ENCODE data around the gene HIPK1. TPM values are rescaled to one million over a fixed set of nuclear protein-coding genes. Genes with fewer than 3 reads are reported as not detected.

The HIPK1 gene
- total RNA-seq (10 to 100 TPM; 47.2 to 57.1 (median 49.9) TPM), polyA plus RNA-seq (10 to 100 TPM; 13.8 to 16.9 (median 16.6) TPM)

- Histone ChIP-seq H3K4me3 (peak within 1 kb of the TSS; percentile 70 to 92 (median 85)), H3K9me3 (no peaks in the 10 kb centered on the region), H3K27ac (peak within 1 kb of the TSS; percentile 94 to 99 (median 97)), H3K27me3 (no peaks in the 10 kb centered on the region), H3K4me1 (peaks cover 0 to 51% (median 39%) of the 10 kb centered on the region in 4 donors), H3K36me3 (no peaks in the 10 kb centered on the region)
- 0% methylated on average over 61 of the region's 61 CpGs for WGBS, 2 donors
- TF ChIP-seq POLR2AphosphoS5 (IDR thresholded peaks at IDR 0.05), result peak; percentile 72 to 89 (median 86)
- TF ChIP-seq EP300 (IDR thresholded peaks at IDR 0.05), result no peak
- peak; percentile 45 to 63 for TF ChIP-seq POLR2A (IDR thresholded peaks at IDR 0.05)
- peak in 1 of 4 experiments; percentile 17 for TF ChIP-seq CTCF (IDR thresholded peaks at IDR 0.05)
- intact Hi-C loops (cut with DNase I), result loop anchor here (1.0 to 2.0 kb wide), 4 partner anchors 24 to 538 kb away; partner anchors contain the start of genes DCLRE1B, MAGI3, OLFML3 and RSBN1
- DNase-seq, result peak; percentile 95
These were observed at the start of gene HIPK1 for GRCh38 chr1:113928941-113929749. Gene HIPK1 (plus strand): TSS chr1:113929324.

- DNase-seq, result no peak
- WGBS, 2 donors, result 84 to 85% methylated on average over 4 of the region's 4 CpGs
- intact Hi-C loops (cut with DNase I), result no loop called here
- H3K36me3 ChIP-seq, result no peaks in the 10 kb centered on the region
- H3K4me1 ChIP-seq, result no peaks in the 10 kb centered on the region
- no peaks in the 10 kb centered on the region for H3K27me3 ChIP-seq
- H3K9me3 ChIP-seq, result no peaks in the 10 kb centered on the region
- no peak overlapping the region for H3K4me3 ChIP-seq
- TF ChIP-seq POLR2AphosphoS5 (IDR thresholded peaks at IDR 0.05) (no peak), POLR2A (IDR thresholded peaks at IDR 0.05) (no peak), CTCF (IDR thresholded peaks at IDR 0.05) (no peak), EP300 (IDR thresholded peaks at IDR 0.05) (no peak)
- H3K27ac ChIP-seq, result no peak overlapping the region
These were observed 49.4 kb upstream of the HIPK1 start for GRCh38 chr1:113879739-113880038.

- 83 to 85% methylated on average over 2 of the region's 2 CpGs for WGBS, 2 donors
- H3K4me3 ChIP-seq, result no peak overlapping the region
- intact Hi-C loops (cut with DNase I), result no loop called here
- TF ChIP-seq POLR2AphosphoS5 (IDR thresholded peaks at IDR 0.05), result no peak
- TF ChIP-seq CTCF (IDR thresholded peaks at IDR 0.05), result no peak
- no peak for TF ChIP-seq EP300 (IDR thresholded peaks at IDR 0.05)
- no peak for TF ChIP-seq POLR2A (IDR thresholded peaks at IDR 0.05)
- H3K27me3 ChIP-seq, result no peaks in the 10 kb centered on the region
- H3K4me1 ChIP-seq, result no peaks in the 10 kb centered on the region
- H3K27ac ChIP-seq, result no peak overlapping the region
- no peaks in the 10 kb centered on the region for H3K9me3 ChIP-seq
- DNase-seq, result no peak
- H3K36me3 ChIP-seq, result no peaks in the 10 kb centered on the region
These were observed 47.5 kb upstream of the HIPK1 start for GRCh38 chr1:113881661-113882060.

- Histone ChIP-seq H3K36me3 (no peaks in the 10 kb centered on the region), H3K9me3 (no peaks in the 10 kb centered on the region), H3K4me1 (no peaks in the 10 kb centered on the region), H3K4me3 (no peak overlapping the region), H3K27ac (no peak overlapping the region), H3K27me3 (no peaks in the 10 kb centered on the region)
- WGBS, 2 donors, result 19 to 71% methylated on average over 17 of the region's 17 CpGs
- intact Hi-C loops (cut with DNase I), result no loop called here
- DNase-seq, result no peak
- no peak for TF ChIP-seq EP300 (IDR thresholded peaks at IDR 0.05)
- no peak for TF ChIP-seq POLR2A (IDR thresholded peaks at IDR 0.05)
- TF ChIP-seq CTCF (IDR thresholded peaks at IDR 0.05), result no peak
- no peak for TF ChIP-seq POLR2AphosphoS5 (IDR thresholded peaks at IDR 0.05)
These were observed 42.4 kb upstream of the HIPK1 start for GRCh38 chr1:113886417-113887401.

All from sigmoid colon (tissue), 7 donors.